Choroid plexus epithelial cell (primary cell): ENCODE measurements around the gene CAMKMT.
"Not testable (repeated sequence)": the region's sequence is repeated elsewhere in the genome, so short reads cannot be mapped to it uniquely, and the experiment has no call there.

ENCODE experiments used
- DNase-seq: peaks from one replicate; pipeline ENCODE4 v3.0.0-alpha.2; 2010; ENCODE audit warnings: low read depth
- H3K4me3 ChIP-seq: 2 replicates; pipeline ENCODE4 v1.5.1; 2011; ENCODE audit warnings: low read depth, mild to moderate bottlenecking, control low read depth, low read length, moderate library complexity
- TF ChIP-seq, protein P1 (sequence below): conservative IDR thresholded peaks from 2 replicates; pipeline ENCODE4 v1.5.1; 2011; ENCODE audit warnings: low read depth, mild to moderate bottlenecking, control low read depth, inconsistent platforms, low read length, moderate library complexity

CAMKMT gene

DNA sequence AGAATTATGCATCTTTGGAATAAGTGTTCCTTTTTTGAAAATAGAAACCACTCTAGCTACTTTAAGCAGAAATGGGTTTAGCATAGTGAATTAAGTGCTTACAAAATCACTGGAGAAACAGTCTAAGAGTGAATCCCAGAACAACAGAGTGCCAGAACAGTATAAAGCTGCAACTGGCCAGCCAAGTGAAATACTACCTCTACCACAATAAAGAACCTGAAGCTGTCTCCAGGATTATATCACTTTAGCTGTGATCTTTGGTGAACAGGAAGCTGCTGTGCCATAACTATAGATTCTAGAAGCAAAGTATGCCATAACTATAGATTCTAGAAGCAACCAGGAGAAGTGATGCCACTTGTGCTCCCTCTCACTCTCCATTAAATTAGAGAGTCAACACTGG is 7.6 kb downstream of the CAMKMT start:
- TF ChIP-seq, protein P1, sequence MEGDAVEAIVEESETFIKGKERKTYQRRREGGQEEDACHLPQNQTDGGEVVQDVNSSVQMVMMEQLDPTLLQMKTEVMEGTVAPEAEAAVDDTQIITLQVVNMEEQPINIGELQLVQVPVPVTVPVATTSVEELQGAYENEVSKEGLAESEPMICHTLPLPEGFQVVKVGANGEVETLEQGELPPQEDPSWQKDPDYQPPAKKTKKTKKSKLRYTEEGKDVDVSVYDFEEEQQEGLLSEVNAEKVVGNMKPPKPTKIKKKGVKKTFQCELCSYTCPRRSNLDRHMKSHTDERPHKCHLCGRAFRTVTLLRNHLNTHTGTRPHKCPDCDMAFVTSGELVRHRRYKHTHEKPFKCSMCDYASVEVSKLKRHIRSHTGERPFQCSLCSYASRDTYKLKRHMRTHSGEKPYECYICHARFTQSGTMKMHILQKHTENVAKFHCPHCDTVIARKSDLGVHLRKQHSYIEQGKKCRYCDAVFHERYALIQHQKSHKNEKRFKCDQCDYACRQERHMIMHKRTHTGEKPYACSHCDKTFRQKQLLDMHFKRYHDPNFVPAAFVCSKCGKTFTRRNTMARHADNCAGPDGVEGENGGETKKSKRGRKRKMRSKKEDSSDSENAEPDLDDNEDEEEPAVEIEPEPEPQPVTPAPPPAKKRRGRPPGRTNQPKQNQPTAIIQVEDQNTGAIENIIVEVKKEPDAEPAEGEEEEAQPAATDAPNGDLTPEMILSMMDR: no peak
- DNase-seq: no peak
- no peak overlapping the region for H3K4me3 ChIP-seq

DNA sequence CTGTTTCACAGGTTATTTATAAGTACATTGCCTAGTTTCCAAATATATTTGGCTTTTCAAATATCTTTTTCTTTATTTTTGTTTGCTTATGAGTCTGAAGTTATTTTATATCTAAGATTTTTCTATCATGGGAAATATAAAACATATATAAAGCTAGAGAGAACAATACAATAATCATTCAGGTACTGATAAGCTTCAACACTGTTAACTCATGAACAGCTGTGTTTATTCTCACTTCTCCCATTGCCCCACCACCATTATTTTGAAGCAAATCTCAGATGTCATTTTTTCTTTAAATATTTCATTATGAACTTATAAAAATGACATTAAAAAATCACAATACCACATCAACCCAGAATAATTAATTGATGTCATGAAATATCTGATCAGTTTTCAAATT is 9.7 kb downstream of the CAMKMT start:
- H3K4me3 ChIP-seq: no peak overlapping the region
- no peak for DNase-seq
- TF ChIP-seq, protein P1: no peak

DNA sequence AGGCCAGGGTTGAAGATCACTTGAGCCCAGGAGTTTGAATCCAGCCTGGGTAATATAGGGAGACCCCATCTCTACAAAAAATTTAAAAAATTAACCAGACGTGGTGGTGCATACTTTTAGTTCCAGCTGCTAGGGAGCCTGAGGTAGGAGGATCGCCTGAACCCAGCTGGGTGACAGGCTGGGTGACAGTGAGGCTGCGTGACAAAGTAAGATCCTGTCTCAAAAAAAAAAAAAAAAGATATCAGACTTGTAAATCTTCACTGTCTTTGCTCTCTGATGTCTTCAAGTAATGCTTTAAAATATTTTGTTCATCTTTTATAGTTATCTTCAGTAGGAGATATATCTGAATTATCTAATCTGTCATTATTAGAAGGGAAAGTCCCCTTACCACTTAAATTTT is 10.5 kb downstream of the CAMKMT start:
- no peak for DNase-seq
- TF ChIP-seq, protein P1: no peak
- no peak overlapping the region for H3K4me3 ChIP-seq

DNA sequence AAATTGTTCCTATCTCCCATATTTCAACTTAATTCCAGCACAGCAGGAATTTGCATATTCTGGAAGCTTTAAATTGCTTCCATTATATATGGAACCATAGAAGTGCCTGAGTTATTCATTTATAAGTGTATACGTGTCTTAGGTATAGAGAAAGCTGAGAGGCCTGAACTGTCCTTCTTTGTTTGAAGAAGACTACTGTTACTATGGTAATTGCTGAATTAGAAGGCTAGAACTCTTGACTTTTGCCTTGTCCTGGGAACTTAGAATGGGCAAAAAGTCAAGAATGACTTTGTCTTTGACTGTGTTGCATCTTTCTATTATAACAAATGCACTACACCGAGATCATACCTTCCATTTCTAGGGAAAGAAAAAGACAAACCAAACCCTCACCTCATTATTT is 15.7 kb downstream of the CAMKMT start:
- H3K4me3 ChIP-seq: no peak overlapping the region
- TF ChIP-seq, protein P1: no peak
- DNase-seq: no peak

DNA sequence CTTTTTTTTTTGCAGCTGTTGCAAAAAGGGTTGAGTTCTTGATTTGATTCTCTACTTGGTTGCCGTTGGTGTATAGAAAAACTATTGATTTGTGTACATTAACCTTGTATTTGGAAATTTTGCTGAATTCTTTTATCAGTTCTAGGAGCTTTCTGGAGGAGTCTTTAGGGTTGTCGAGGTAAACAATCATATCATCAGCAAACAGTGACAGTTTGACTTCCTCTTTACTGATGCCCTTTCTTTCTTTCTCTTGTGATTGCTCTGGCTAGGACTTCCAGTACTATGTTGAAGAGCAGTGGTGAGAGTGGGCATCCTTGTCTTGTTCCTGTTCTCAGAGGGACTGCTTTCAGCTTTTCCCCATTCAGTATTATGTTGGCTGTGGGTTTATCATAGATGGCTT is 23.5 kb downstream of the CAMKMT start:
- not testable (repeated sequence) for H3K4me3 ChIP-seq, DNase-seq

DNA sequence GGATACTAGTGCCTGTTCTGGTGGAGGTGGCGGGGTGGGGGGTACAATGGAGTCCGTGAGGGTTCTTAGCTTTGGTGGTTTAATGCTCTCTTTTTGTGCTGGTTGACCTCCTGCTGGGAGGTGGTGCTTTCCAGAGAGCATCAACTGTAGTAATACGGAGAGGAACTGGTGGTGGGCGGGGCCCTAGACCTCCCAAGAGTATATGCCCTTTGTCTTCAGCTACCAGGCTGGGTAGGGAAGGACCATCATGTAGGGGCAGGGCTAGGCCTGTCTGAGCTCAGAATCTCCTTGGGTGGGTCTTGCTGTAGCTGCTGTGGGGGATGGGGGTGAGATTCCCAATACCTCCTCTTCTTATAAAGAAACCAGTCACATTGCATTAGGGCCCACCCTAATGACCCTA is 27.1 kb downstream of the CAMKMT start:
- TF ChIP-seq, protein P1: no peak
- DNase-seq: no peak
- no peak overlapping the region for H3K4me3 ChIP-seq

DNA sequence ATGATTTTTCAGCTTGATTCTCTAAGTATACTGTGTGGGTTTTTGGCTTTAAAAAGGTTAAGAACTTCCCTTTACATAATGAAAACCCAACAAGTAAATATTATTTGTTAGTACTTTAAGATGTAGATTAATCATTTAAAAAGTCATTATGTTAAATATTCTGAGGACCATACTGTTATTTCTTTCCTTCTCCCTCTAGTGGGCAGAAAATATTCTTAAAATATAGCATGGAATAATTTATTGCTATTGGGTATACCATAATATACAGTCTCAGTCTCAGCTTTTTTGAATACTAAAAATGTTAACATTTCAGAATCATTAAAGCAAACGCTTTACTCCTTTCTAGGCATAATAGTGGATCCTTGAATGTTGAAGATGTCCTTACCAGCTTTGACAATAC is 28.1 kb downstream of the CAMKMT start:
- no peak overlapping the region for H3K4me3 ChIP-seq
- peak; percentile 16 for DNase-seq
- TF ChIP-seq, protein P1: peak; percentile 52
